Adipocyte (in vitro differentiated cells): Measurements from ENCODE around the gene HMGCS1.
"Not testable (repeated sequence)": the region's sequence is repeated elsewhere in the genome, so short reads cannot be mapped to it uniquely, and the experiment has no call there.

Source experiments
- DNase-seq: peaks from one replicate; pipeline ENCODE4 v3.0.0-alpha.2; 2015; ENCODE audit warnings: low read depth
- H3K27me3 ChIP-seq: replicated peaks from 2 replicates; pipeline ENCODE4 v1.7.0; 2013; ENCODE audit warnings: mild to moderate bottlenecking, low read length, moderate library complexity; ENCODE audit not compliant: control insufficient read depth, insufficient read depth
- H3K36me3 ChIP-seq: 2 replicates; pipeline ENCODE4 v1.7.0; 2013; ENCODE audit warnings: low read length, mild to moderate bottlenecking, moderate library complexity; ENCODE audit not compliant: control insufficient read depth, insufficient read depth, severe bottlenecking
- H3K4me1 ChIP-seq: 2 replicates; pipeline ENCODE4 v1.7.0; 2013; ENCODE audit warnings: mild to moderate bottlenecking, low read length, moderate library complexity; ENCODE audit not compliant: control insufficient read depth, insufficient read depth
- H3K4me3 ChIP-seq: 2 replicates; pipeline ENCODE4 v1.7.0; 2013; ENCODE audit warnings: mild to moderate bottlenecking, low read length, moderate library complexity
- H3K9ac ChIP-seq: 2 replicates; pipeline ENCODE4 v1.7.0; 2013; ENCODE audit warnings: mild to moderate bottlenecking, low read length, moderate library complexity
- H3K9me3 ChIP-seq: 2 replicates; pipeline ENCODE4 v1.7.0; 2013; ENCODE audit warnings: mild to moderate bottlenecking, low read length, moderate library complexity; ENCODE audit not compliant: control insufficient read depth

The HMGCS1 gene

DNA sequence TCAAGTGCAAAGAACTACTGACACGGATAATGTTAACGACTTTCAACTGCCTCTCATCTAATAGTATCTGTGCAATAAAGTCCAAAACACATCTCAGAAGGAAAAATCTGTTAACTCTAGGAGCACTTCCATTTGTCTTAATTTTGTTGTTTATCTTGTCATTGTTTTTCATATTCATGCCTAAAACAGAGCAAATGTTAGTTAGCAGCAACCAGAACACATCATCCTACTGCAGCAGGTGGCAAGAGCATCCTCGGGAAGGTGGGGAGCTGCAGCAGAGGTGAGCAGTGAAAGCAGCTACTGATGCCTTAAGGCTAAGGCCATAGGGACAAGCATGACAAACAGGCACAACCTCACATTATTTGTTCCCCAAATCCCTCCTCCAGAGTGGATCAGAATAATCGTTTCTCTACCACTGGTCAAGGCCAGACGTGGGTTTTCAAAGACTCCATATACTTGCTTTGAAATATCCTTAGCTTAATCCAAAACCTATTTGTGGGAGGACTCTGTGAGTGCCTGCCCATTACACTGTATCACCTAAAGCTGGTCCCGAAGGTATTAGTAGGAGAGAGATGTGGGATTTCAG, 1.0 kb downstream of the HMGCS1 start:
- Histone ChIP-seq H3K36me3 (peaks cover 27% of the 10 kb centered on the region), H3K9me3 (no peaks in the 10 kb centered on the region)
- no peak for DNase-seq

DNA sequence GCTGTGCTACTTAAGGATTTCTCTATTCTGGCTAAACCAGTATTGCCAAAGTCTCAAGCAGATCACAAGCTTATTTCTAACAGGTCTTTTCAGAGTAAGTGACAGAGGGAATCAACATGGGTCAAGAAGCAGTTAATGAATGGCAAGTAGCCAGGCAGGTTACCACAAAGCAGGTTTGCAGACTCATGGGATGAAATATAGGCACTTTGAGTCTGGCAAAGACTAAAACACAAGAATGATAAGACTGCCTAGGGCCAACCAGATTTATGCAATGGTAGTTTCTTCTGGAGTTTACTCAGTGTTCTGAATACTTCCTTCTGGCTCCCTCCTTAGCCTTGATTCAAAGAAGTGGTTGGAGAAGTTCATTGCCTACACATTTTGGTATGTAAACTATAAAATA, 3.6 kb downstream of the HMGCS1 start:
- Histone ChIP-seq H3K9me3 (no peaks in the 10 kb centered on the region), H3K4me1 (peaks cover 68% of the 10 kb centered on the region)
- DNase-seq, result peak; percentile 22

More for the DNA sequence above, 1.0 kb downstream of the HMGCS1 start:
- Histone ChIP-seq H3K9ac (peak overlapping the region; percentile 96), H3K27me3 (no peaks in the 10 kb centered on the region), H3K4me3 (peak overlapping the region; percentile 96), H3K4me1 (peaks cover 57% of the 10 kb centered on the region)

DNA sequence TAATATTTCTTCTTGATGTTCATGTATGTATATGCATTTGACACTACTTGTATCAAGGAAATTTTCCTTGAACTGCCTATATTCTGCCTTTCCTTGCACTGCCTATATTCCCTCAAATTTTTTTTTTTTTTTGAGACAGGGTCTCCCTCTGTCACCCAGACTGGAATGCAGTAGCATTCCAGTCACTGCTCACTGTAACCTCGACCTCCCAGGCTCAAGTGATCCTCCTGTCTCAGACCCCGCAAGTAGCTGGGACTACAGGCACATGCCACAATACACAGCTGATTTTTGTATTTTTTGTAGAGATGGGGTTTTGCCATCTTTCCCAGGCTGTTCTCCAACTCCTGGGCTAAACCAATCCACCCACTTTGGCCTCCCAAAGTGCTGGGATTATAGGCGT, 4.1 kb downstream of the HMGCS1 start:
- no peaks in the 10 kb centered on the region for H3K9me3 ChIP-seq
- peaks cover 68% of the 10 kb centered on the region for H3K4me1 ChIP-seq
- H3K4me3 ChIP-seq, result peak overlapping the region; percentile 96
- peak overlapping the region; percentile 23 for H3K9ac ChIP-seq
- no peak for DNase-seq
- H3K27me3 ChIP-seq, result no peaks in the 10 kb centered on the region
- peaks cover 36% of the 10 kb centered on the region for H3K36me3 ChIP-seq

More for the DNA sequence above, 3.6 kb downstream of the HMGCS1 start:
- Histone ChIP-seq H3K9ac (peak overlapping the region; percentile 23), H3K27me3 (no peaks in the 10 kb centered on the region), H3K4me3 (peak overlapping the region; percentile 96), H3K36me3 (peaks cover 33% of the 10 kb centered on the region)

DNA sequence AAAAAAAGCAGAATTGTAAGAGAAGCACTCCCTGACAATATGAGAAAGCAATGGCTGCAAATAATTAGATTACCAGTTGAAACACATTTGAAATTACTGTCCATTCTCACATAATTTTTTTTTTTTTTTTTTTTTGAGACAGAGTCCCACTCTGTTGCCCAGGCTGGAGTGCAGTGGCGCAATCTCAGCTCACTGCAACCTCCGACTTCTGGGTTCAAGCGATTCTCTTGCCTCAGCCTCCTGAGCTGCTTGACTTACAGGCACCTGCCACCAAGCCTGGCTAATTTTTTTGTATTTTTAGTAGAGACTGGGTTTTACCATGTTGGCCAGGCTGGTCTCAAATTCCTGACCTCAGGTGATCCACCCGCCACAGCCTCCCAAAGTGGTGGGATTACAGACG, 6.3 kb downstream of the HMGCS1 start:
- not testable (repeated sequence) for DNase-seq, H3K9me3 ChIP-seq
- H3K4me1 ChIP-seq, result peaks cover 82% of the 10 kb centered on the region

DNA sequence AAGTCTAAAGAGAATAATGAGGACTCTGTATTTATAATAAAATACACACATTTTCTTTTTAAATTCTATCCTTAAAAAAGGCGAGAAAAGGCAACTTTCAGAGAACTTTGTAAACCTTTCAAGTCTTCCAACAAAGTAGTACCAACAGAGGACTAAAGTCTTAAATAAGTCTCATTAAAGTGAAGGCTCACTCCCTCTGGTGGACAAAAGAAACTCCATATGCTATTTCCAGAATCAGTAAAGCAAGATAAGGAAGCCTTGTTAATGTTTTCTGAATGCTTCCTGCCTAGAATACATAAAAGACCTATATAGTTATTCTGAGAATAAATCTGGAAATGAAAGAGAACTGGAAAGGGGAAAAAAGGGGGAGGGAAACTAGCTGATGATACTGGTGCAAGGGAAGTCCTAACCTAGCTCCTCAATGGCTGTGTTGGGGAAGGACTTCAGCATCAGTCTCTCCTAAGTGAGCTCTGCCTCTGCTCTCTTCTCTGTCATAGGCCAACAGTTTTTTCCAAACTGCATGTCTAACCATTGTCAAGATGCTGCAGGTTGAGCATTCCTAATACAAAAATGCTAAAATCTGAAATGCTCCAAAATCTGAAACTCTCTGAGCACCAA, 7.2 kb downstream of the HMGCS1 start:
- H3K4me3 ChIP-seq, result no peak overlapping the region
- H3K9me3 ChIP-seq, result no peaks in the 10 kb centered on the region
- no peak overlapping the region for H3K9ac ChIP-seq
- no peaks in the 10 kb centered on the region for H3K27me3 ChIP-seq
- H3K36me3 ChIP-seq, result peaks cover 58% of the 10 kb centered on the region
- DNase-seq, result peak; percentile 88
- peaks cover 79% of the 10 kb centered on the region for H3K4me1 ChIP-seq

More for the DNA sequence above, 6.3 kb downstream of the HMGCS1 start:
- H3K36me3 ChIP-seq, result peaks cover 55% of the 10 kb centered on the region
- H3K27me3 ChIP-seq, H3K9ac ChIP-seq, H3K4me3 ChIP-seq: not testable (repeated sequence)

DNA sequence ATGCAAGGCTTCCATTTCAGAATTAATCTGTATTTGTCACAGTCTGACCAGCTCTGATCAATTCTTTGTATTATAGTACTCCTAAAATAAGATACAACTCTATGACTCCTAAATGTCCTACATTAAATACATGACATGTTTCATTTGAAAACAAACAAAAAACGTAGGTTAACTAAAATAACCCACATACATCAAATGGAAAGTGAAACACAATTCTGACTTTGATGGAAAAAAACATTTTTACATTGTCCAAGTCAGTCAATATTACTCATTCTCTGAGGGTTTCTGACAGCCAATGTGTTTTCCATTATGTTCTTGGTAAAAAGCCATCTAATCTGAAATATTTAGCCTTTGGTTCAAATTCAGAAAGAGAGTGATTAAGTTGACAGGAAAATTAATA, 8.7 kb downstream of the HMGCS1 start:
- no peaks in the 10 kb centered on the region for H3K9me3 ChIP-seq
- peak overlapping the region; percentile 64 for H3K9ac ChIP-seq
- peaks cover 65% of the 10 kb centered on the region for H3K4me1 ChIP-seq
- no peaks in the 10 kb centered on the region for H3K27me3 ChIP-seq
- DNase-seq, result peak; percentile 52
- H3K4me3 ChIP-seq, result peak overlapping the region; percentile 74
- peaks cover 65% of the 10 kb centered on the region for H3K36me3 ChIP-seq

DNA sequence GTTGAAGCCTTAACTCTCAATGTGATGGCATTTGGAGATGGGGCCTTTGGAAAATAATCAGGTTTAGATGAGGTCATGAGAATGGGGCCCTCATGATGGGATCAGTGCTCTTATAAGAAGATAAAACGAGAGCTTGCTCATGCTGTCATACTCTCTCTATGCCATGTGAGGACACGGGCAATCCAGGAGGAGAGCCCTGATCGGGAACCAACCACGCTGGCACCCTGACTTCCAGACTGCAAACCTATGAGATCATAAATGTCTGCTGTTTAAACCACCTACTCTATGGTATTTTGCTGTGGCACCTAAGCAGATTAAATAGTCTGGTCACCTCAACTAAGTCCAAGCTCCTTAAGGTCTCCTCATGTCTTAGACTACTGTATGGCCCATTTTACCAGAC, 10.0 kb downstream of the HMGCS1 start:
- Histone ChIP-seq H3K36me3 (peaks cover 70% of the 10 kb centered on the region), H3K4me1 (peaks cover 57% of the 10 kb centered on the region)

DNA sequence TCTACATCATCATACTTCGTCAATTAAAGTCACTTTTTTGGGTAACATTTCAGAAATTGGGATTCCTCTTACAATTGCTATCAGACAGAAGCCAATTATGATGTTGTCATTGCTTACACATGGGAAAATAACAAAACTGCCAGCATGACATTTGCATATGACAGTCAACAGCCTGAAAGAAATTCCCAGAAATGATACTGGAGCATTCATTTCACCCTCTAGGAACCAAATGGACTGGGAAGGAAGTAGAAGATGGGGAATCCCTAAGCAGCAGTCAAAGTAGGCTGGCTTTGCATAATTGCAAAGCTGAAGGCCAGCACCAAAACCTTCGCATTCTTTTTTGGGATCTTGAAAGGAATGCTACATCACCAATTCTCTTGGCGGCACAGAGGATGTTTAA, 10.7 kb downstream of the HMGCS1 start:
- Histone ChIP-seq H3K4me1 (peaks cover 50% of the 10 kb centered on the region), H3K36me3 (peaks cover 70% of the 10 kb centered on the region), H3K4me3 (peak overlapping the region; percentile 16), H3K9me3 (no peaks in the 10 kb centered on the region), H3K27me3 (no peaks in the 10 kb centered on the region), H3K9ac (no peak overlapping the region)
- no peak for DNase-seq

More for the DNA sequence above, 10.0 kb downstream of the HMGCS1 start:
- Histone ChIP-seq H3K4me3 (no peak overlapping the region), H3K9ac (no peak overlapping the region), H3K27me3 (no peaks in the 10 kb centered on the region), H3K9me3 (no peaks in the 10 kb centered on the region)
- DNase-seq, result no peak

DNA sequence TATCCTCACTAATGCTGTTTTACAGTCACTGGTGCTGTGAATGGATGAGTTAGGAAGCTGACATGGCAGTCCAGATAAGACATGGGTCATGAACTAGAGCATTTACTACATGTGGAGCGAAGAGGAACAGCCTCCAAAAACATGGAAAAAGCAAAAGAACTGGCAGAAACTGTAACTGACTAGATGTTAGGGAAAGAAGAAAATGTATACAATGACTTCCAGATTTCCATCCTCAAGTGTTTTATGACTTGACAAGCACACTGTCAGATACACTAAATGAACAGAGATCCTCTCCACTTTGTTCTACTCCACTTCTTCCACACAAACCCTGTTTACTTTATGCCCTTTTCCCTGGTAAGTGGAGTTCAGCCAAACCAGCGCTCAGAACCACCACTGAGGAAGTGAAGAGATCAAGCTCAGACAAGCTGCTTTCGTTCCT, 11.5 kb downstream of the HMGCS1 start:
- no peak overlapping the region for H3K4me3 ChIP-seq

DNA sequence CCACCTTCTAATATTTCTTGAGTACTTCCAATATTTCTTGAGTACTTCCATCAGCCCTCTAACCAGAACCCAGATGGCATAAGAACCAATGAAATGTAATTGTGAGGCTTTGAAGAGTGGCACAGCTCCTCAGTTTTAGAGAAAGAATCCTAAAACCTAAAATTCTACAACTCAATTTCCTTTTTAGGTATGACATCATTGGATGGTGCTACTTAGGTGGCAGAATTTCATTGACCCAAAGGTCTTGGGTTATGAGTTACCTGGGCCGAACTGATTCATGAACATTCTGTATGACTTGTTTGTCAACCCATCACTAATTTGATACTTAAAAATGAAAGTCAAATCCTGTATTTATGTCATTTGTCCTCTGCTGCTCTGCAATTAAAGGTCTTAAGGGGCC, 13.1 kb downstream of the HMGCS1 start:
- H3K4me3 ChIP-seq, result no peak overlapping the region
- peaks cover 85% of the 10 kb centered on the region for H3K36me3 ChIP-seq
- DNase-seq, result no peak
- no peaks in the 10 kb centered on the region for H3K9me3 ChIP-seq
- no peak overlapping the region for H3K9ac ChIP-seq
- H3K4me1 ChIP-seq, result peaks cover 41% of the 10 kb centered on the region
- no peaks in the 10 kb centered on the region for H3K27me3 ChIP-seq

More for the DNA sequence above, 11.5 kb downstream of the HMGCS1 start:
- H3K36me3 ChIP-seq, result peaks cover 71% of the 10 kb centered on the region
- no peak for DNase-seq
- no peak overlapping the region for H3K9ac ChIP-seq
- H3K4me1 ChIP-seq, result peaks cover 48% of the 10 kb centered on the region
- H3K27me3 ChIP-seq, result no peaks in the 10 kb centered on the region
- H3K9me3 ChIP-seq, result no peaks in the 10 kb centered on the region

DNA sequence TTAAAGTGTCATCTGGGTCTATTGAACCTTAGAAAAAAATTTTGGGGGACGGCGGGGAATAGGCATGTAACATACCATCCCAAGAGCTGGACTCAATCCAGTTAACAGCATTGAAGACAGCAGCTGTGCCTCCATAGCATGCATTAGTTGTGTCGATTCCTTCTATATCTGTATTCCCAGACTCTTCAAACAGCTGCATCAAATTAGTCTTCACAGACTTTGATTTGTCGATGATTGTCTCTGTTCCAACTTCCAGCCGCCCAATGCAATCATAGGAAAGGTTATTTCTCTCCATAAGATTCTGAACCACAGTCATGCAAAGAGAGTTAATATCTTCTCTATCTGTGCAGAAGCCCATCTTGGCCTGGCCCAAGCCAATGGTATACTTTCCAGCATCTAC, 14.8 kb downstream of the HMGCS1 start:
- H3K36me3 ChIP-seq, result peaks cover 92% of the 10 kb centered on the region
- peaks cover 40% of the 10 kb centered on the region for H3K4me1 ChIP-seq
- H3K27me3 ChIP-seq, result no peaks in the 10 kb centered on the region
- H3K9me3 ChIP-seq, result no peaks in the 10 kb centered on the region
- no peak overlapping the region for H3K4me3 ChIP-seq
- H3K9ac ChIP-seq, result no peak overlapping the region
- DNase-seq, result no peak
